C1 segment of cervical spinal cord (tissue), 14 donors: ENCODE measurements around the gene LEO1.
A peak's percentile ranks its signal among the peaks of the same experiment; 100 is the strongest.

Experiments
- DNase-seq, 14 donors: peaks; one replicate each; lab custom pipeline; 2025; lab: John Stamatoyannopoulos, UW

The LEO1 gene

GRCh38 chr15:51931638-51932037 is 39.9 kb downstream of the LEO1 start:
- DNase-seq, result no peak

- no peak for DNase-seq
These were observed 40.6 kb downstream of the LEO1 start for GRCh38 chr15:51931016-51931415.

GRCh38 chr15:51926809-51927208 is 44.8 kb downstream of the LEO1 start:
- no peak for DNase-seq

GRCh38 chr15:51924156-51925068 is 47.2 kb downstream of the LEO1 start:
- DNase-seq, result peak in 3 of 14 donors; percentile 0 to 14 (median 3)

GRCh38 chr15:51917493-51917892 is 54.1 kb downstream of the LEO1 start:
- DNase-seq, result no peak

- no peak for DNase-seq
These were observed 59.0 kb downstream of the LEO1 start for GRCh38 chr15:51912528-51912927.

- no peak for DNase-seq
These were observed 62.0 kb downstream of the LEO1 start for GRCh38 chr15:51909584-51909983.

- no peak for DNase-seq
These were observed 63.3 kb downstream of the LEO1 start for GRCh38 chr15:51908316-51908715.

- no peak for DNase-seq
These were observed 64.3 kb downstream of the LEO1 start for GRCh38 chr15:51907136-51907862.

GRCh38 chr15:51904931-51905330 is 66.6 kb downstream of the LEO1 start:
- no peak for DNase-seq

- no peak for DNase-seq
These were observed 67.2 kb downstream of the LEO1 start for GRCh38 chr15:51904421-51904820.

GRCh38 chr15:51889486-51889885 is 82.1 kb downstream of the LEO1 start:
- DNase-seq, result no peak

GRCh38 chr15:51888593-51889195 is 82.9 kb downstream of the LEO1 start:
- no peak for DNase-seq
